ENCODE data around the gene MTMR1. TPM values are rescaled to one million over a fixed set of nuclear protein-coding genes. Genes with fewer than 3 reads are reported as not detected.

The MTMR1 gene
- total and polyA plus RNA-seq, 9 of the 15 experiments (the other 6 are each of a cell fraction or from before 2014, with no cell fraction given), result 0.96 to 35.4 (median 22.4) TPM

DNA sequence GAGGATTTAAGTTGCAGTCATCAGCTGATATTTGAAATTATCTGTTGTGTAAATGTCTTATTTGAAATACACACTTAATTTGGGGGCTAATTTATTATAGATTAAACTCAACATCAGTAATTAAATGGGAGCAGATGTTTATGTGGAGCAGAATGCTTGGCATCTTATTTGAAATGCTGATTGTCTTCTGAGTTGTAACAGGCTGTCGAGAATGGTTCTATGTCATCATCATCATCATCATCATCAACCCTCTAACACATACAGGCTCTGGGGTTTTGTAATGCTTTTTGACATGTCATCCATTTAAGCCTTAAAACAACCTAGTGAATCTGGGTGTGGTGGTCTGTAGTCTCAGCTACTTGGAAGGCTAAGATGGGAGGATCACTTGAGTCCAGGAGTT, 8.2 kb downstream of the MTMR1 start (continued):
- TF ChIP-seq USF1 (CRISPR knock-in tag; IDR thresholded peaks at IDR 0.05), result no peak
- TF ChIP-seq ZNF274 (IDR thresholded peaks at IDR 0.05; ENCODE audit: borderline replicate concordance, low read depth, low read length), result no peak
- TF ChIP-seq, protein P1, sequence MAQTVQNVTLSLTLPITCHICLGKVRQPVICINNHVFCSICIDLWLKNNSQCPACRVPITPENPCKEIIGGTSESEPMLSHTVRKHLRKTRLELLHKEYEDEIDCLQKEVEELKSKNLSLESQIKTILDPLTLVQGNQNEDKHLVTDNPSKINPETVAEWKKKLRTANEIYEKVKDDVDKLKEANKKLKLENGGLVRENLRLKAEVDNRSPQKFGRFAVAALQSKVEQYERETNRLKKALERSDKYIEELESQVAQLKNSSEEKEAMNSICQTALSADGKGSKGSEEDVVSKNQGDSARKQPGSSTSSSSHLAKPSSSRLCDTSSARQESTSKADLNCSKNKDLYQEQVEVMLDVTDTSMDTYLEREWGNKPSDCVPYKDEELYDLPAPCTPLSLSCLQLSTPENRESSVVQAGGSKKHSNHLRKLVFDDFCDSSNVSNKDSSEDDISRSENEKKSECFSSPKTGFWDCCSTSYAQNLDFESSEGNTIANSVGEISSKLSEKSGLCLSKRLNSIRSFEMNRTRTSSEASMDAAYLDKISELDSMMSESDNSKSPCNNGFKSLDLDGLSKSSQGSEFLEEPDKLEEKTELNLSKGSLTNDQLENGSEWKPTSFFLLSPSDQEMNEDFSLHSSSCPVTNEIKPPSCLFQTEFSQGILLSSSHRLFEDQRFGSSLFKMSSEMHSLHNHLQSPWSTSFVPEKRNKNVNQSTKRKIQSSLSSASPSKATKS (CRISPR knock-in tag; IDR thresholded peaks at IDR 0.05), result no peak
- no peak for TF ChIP-seq JUN (IDR thresholded peaks at IDR 0.05; ENCODE audit: borderline replicate concordance, low read depth, low read length)
- TF ChIP-seq JUN (CRISPR knock-in tag; IDR thresholded peaks at IDR 0.05; ENCODE audit: borderline replicate concordance), result no peak

DNA sequence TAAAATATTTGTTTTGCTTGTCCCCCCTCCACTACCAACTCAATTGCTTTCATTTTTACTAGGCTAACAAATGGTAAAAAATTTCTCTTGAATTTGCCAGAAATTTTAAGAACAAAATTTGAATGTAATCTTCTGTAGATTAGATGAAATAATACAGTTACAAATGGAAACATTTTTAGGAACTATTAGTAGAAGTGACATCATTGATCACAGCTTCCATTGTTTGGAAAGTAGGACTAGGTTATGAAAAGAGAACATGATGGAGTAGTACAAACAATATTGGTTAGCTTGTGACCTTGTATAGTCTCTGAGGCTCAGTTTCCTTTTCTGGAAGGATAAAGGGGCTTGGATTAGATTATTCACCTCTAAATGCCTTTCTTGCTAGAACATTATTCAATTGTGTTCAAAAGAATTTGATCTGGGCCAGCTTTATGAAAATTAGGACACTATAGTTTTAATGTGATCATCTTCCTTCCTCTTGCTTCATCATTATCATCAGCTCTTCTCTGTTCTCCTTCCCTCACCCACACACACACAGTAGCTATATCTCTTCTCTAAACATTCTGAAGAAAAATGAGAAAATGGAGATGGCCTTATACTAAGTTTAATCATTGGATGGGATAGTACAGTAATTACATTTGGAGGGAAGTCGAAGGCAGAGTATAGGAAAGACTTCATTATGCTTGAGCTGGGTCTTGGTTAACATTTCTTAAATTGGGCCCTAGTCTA, 9.9 kb downstream of the MTMR1 start:
- no peaks in the 10 kb centered on the region for H3K4me1 ChIP-seq (replicated peaks in 1 of 2; ENCODE audit: control insufficient read depth in 2 of 2, insufficient read depth in 2 of 2, low read length in 2 of 2)
- 100% methylated on average over 1 of the region's 1 CpG for WGBS (ENCODE audit: insufficient coverage, low coverage, missing lambda C conversion rate)
- peaks cover 4% of the 10 kb centered on the region; the same call in 2 of the 3 replicates for H3K79me2 ChIP-seq (ENCODE audit: control insufficient read depth, insufficient read depth, low read length)
- H3K4me2 ChIP-seq (ENCODE audit: insufficient read depth, low read length), result no peak overlapping the region
- no peaks in the 10 kb centered on the region for H4K20me1 ChIP-seq (replicated peaks; ENCODE audit: control insufficient read depth, insufficient read depth, low read length)
- no peaks in the 10 kb centered on the region for H3K27me3 ChIP-seq (ENCODE audit: control insufficient read depth in 2 of 2, insufficient read depth in 2 of 2, low read length in 2 of 2)
- in situ Hi-C loops (cut with MboI) (loop anchor here (25.0 kb wide), 1 partner anchor 741 kb away; no protein-coding TSS in a partner anchor), intact Hi-C loops (cut with micrococcal nuclease) (no loop called here)
- POLR2A ChIA-PET, result no interaction called here
- no peak overlapping the region for H2AFZ ChIP-seq (ENCODE audit: low read depth, low read length)
- no peak overlapping the region for H3K4me3 ChIP-seq
- H3K27ac ChIP-seq (ENCODE audit: extremely low read depth, low read depth, low read length), result no peak overlapping the region
- TF ChIP-seq PREB (CRISPR knock-in tag; IDR thresholded peaks at IDR 0.05) (no peak), PTTG1 (tag; IDR thresholded peaks at IDR 0.05; ENCODE audit: low read depth) (no peak), ZBTB49 (CRISPR knock-in tag; IDR thresholded peaks at IDR 0.05; ENCODE audit: borderline replicate concordance) (no peak), RCOR1 (IDR thresholded peaks at IDR 0.05; ENCODE audit: borderline replicate concordance in 1 of 2, low read depth in 2 of 2, low read length in 2 of 2) (no peak), POLR2G (IDR thresholded peaks at IDR 0.05; ENCODE audit: low read depth, low read length) (no peak), ZFP1 (CRISPR knock-in tag; IDR thresholded peaks at IDR 0.05) (no peak), MAFG (tag; conservative IDR thresholded peaks at IDR 0.05) (no peak)
- FAIRE-seq, result no peak
- peaks cover 56% of the 10 kb centered on the region; the same call in 2 of the 3 replicates for H3K36me3 ChIP-seq (ENCODE audit: control insufficient read depth, insufficient read depth, low read length)
- no peak overlapping the region for H3K9ac ChIP-seq (ENCODE audit: insufficient read depth in 1 of 2, low read depth in 2 of 2, low read length in 2 of 2)
- ATAC-seq, result no peak
- no peaks in the 10 kb centered on the region for H3K9me3 ChIP-seq (replicated peaks; ENCODE audit: control insufficient read depth, insufficient read depth, low read depth, low read length)
- CTCF ChIA-PET (ENCODE audit: low intra/inter-chr PET ratio), result no interaction called here
- BruUV-seq (replicated peaks), result no TSS peak
- DNase-seq (ENCODE audit: extremely low read depth in 1 of 4, low spot score in 3 of 4), result no peak
- H3K9me1 ChIP-seq (ENCODE audit: control insufficient read depth, insufficient read depth, low read length), result no peaks in the 10 kb centered on the region
